CD14-positive monocyte (primary cell): Measurements from ENCODE around the gene MTR. TPM values are rescaled to one million over a fixed set of nuclear protein-coding genes. Genes with fewer than 3 reads are reported as not detected.
A peak's percentile ranks its signal among the peaks of the same experiment; 100 is the strongest.

ENCODE experiments used
- DNase-seq, 3 donors: peaks; one replicate each; pipeline ENCODE4 v3.0.0-alpha.2; 2011 to 2022
- H2AFZ ChIP-seq: 2 replicates; pipeline ENCODE4 v1.6.0; 2012; ENCODE audit warnings: mild to moderate bottlenecking, low read depth, low read length, inconsistent platforms; ENCODE audit not compliant: insufficient read depth, poor library complexity, severe bottlenecking
- H3K27ac ChIP-seq, 2 donors: 1 replicate in 1 of 2; 2 replicates in 1 of 2; pipeline ENCODE4 v1.5.1; 2012 to 2013; ENCODE audit warnings: low read length in 2 of 2, control low read depth in 1 of 2, inconsistent platforms in 1 of 2, low read depth in 1 of 2, mild to moderate bottlenecking in 1 of 2
- H3K27me3 ChIP-seq, 2 donors: one replicate each; pipeline versions ENCODE4 v1.6.0 to v1.6.1; 2011 to 2013; ENCODE audit warnings: low read length in 2 of 2; ENCODE audit not compliant: control insufficient read depth in 2 of 2, insufficient read depth in 2 of 2
- H3K36me3 ChIP-seq, 2 donors: replicated peaks in 1 of 2; 1 replicate in 1 of 2; 2 replicates in 1 of 2; pipeline versions ENCODE4 v1.5.1 to v1.6.1; 2012 to 2013; ENCODE audit warnings: low read length in 2 of 2, control low read depth in 1 of 2, inconsistent platforms in 1 of 2, mild to moderate bottlenecking in 1 of 2; ENCODE audit not compliant: insufficient read depth in 2 of 2, control insufficient read depth in 1 of 2
- H3K4me1 ChIP-seq, 2 donors: 1 replicate in 1 of 2; 2 replicates in 1 of 2; pipeline versions ENCODE4 v1.5.1 to v1.6.1; 2012 to 2013; ENCODE audit warnings: low read length in 2 of 2, control low read depth in 1 of 2, inconsistent platforms in 1 of 2, mild to moderate bottlenecking in 1 of 2, moderate library complexity in 1 of 2; ENCODE audit not compliant: insufficient read depth in 2 of 2, control insufficient read depth in 1 of 2
- H3K4me2 ChIP-seq: replicated peaks from 2 replicates; pipeline ENCODE3; 2012; ENCODE audit warnings: low read length, moderate library complexity, mild to moderate bottlenecking; ENCODE audit not compliant: poor library complexity, severe bottlenecking; ENCODE audit errors: extremely low read depth
- H3K4me3 ChIP-seq, 3 experiments: fragments of 200-600 bp in 1 of 3; sonication (generic) in 1 of 3; replicated peaks in 1 of 3; 1 replicate in 2 of 3; 2 replicates in 1 of 3; pipeline ENCODE4 v1.5.1; 2011 to 2013; ENCODE audit warnings: low read length in 3 of 3, mild to moderate bottlenecking in 3 of 3, control low read depth in 2 of 3, low read depth in 2 of 3, inconsistent platforms in 1 of 3, moderate library complexity in 1 of 3
- H3K79me2 ChIP-seq: 2 replicates; pipeline ENCODE4 v1.6.0; 2012; ENCODE audit warnings: mild to moderate bottlenecking, control low read depth, inconsistent platforms, low read length, moderate library complexity; ENCODE audit not compliant: insufficient read depth
- H3K9ac ChIP-seq: 2 replicates; pipeline ENCODE4 v1.6.0; 2017; ENCODE audit warnings: low read length, mild to moderate bottlenecking; ENCODE audit not compliant: insufficient read depth, poor library complexity, severe bottlenecking
- H3K9me3 ChIP-seq, 2 donors: replicated peaks in 1 of 2; 1 replicate in 1 of 2; 2 replicates in 1 of 2; pipeline versions ENCODE4 v1.5.1 to v1.6.1; 2012 to 2013; ENCODE audit warnings: low read length in 2 of 2, control low read depth in 1 of 2; ENCODE audit not compliant: control insufficient read depth in 1 of 2, insufficient read depth in 1 of 2
- H4K20me1 ChIP-seq: 2 replicates; pipeline ENCODE4 v1.6.0; 2012; ENCODE audit warnings: mild to moderate bottlenecking, low read length, control low read depth, moderate library complexity; ENCODE audit not compliant: insufficient read depth
- H3K27ac Mint-ChIP-seq, 7 donors: one replicate each; pipeline ENCODE4 v1.8.0; 2020; ENCODE audit warnings: mild to moderate bottlenecking in 7 of 7, mixed read lengths in 7 of 7, moderate library complexity in 6 of 7, inconsistent platforms in 2 of 7
- H3K27me3 Mint-ChIP-seq, 3 donors: one replicate each; pipeline ENCODE4 v1.8.0; 2021 to 2022; ENCODE audit warnings: low read depth in 3 of 3, mild to moderate bottlenecking in 3 of 3, mixed read lengths in 3 of 3, moderate library complexity in 3 of 3, inconsistent platforms in 1 of 3
- H3K36me3 Mint-ChIP-seq, 2 donors: one replicate each; pipeline ENCODE4 v1.8.0; 2020; ENCODE audit warnings: mixed read lengths in 2 of 2, inconsistent platforms in 1 of 2, mild to moderate bottlenecking in 1 of 2
- H3K4me1 Mint-ChIP-seq: one replicate; pipeline ENCODE4 v1.8.0; 2020; ENCODE audit warnings: mild to moderate bottlenecking, mixed read lengths
- H3K4me3 Mint-ChIP-seq, 2 donors: one replicate each; pipeline ENCODE4 v1.8.0; 2020; ENCODE audit warnings: mild to moderate bottlenecking in 2 of 2, mixed read lengths in 2 of 2, moderate library complexity in 1 of 2
- H3K9me3 Mint-ChIP-seq, 7 donors: one replicate each; pipeline ENCODE4 v1.8.0; 2020 to 2022; ENCODE audit warnings: mixed read lengths in 7 of 7, mild to moderate bottlenecking in 6 of 7, moderate library complexity in 6 of 7, inconsistent platforms in 2 of 7
- WGBS: methylation state at CpG from one replicate; pipeline ENCODE4 v1.1.5; 2013; ENCODE audit warnings: missing lambda C conversion rate; ENCODE audit not compliant: insufficient coverage; 5-methylcytosine and 5-hydroxymethylcytosine counted together
- intact Hi-C, 2 donors: fragments of 100-400 bp; cut with micrococcal nuclease; formaldehyde crosslinking; loops; one replicate each; pipeline versions ENCODE4 v1.15.0 to v1.15.1; 2023
- polyA plus RNA-seq, 3 donors: library from polyadenylated mRNA; depleted of rRNA in 1 of 3; unstranded in 2 of 3; stranded (reverse) in 1 of 3; fragments of 300-500 nt in 2 of 3; fragments of >200 nt in 1 of 3; fragmentation: Illumina TruSeq in 2 of 3; gene quantifications; 1 replicate in 2 of 3; 2 replicates in 1 of 3; pipeline ENCODE4 v1.2.3, GENCODE V29; 2012 to 2021
- TF ChIP-seq, protein P1 (sequence below): fragments of 200-600 bp; IDR thresholded peaks from one replicate; pipeline ENCODE4 v1.8.0; 2022; ENCODE audit warnings: antibody characterized with exemption, mild to moderate bottlenecking

Gene MTR
- polyA plus RNA-seq, 3 donors, result 3.4 to 5.4 (median 4.7) TPM

DNA sequence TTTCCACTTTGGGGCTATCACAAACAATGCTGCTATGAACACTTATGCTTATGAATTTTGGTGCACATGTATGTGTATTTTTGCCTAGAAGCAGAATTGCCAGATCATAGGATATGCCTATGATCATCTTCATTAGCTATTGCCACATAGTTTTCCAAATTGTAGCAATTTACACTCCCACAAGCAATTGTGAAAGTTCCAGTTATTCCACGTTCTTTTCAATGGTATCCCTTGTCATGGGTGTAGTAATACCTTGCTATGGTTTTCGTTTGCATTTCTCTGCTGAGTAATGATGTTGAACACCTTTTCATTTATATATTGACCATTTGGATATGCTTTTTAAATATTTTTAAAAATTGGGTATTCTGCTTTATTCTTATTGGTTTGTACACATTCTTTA, 82.6 kb downstream of the MTR start:
- Histone ChIP-seq H2AFZ (no peak overlapping the region), H3K9me3 (no peaks in the 10 kb centered on the region), H3K9ac (no peak overlapping the region), H3K79me2 (no peaks in the 10 kb centered on the region), H3K4me2 (no peak overlapping the region), H4K20me1 (no peaks in the 10 kb centered on the region), H3K4me1 (no peaks in the 10 kb centered on the region), H3K4me3 (no peak overlapping the region), H3K36me3 (peaks cover 15 to 70% of the 10 kb centered on the region in 2 donors), H3K27ac (no peak overlapping the region), H3K27me3 (no peaks in the 10 kb centered on the region)
- TF ChIP-seq, protein P1, sequence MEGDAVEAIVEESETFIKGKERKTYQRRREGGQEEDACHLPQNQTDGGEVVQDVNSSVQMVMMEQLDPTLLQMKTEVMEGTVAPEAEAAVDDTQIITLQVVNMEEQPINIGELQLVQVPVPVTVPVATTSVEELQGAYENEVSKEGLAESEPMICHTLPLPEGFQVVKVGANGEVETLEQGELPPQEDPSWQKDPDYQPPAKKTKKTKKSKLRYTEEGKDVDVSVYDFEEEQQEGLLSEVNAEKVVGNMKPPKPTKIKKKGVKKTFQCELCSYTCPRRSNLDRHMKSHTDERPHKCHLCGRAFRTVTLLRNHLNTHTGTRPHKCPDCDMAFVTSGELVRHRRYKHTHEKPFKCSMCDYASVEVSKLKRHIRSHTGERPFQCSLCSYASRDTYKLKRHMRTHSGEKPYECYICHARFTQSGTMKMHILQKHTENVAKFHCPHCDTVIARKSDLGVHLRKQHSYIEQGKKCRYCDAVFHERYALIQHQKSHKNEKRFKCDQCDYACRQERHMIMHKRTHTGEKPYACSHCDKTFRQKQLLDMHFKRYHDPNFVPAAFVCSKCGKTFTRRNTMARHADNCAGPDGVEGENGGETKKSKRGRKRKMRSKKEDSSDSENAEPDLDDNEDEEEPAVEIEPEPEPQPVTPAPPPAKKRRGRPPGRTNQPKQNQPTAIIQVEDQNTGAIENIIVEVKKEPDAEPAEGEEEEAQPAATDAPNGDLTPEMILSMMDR, result no peak
- Mint-ChIP-seq H3K27me3 (no peaks in the 10 kb centered on the region), H3K4me1 (peaks cover 1% of the 10 kb centered on the region), H3K36me3 (peaks cover 42 to 58% of the 10 kb centered on the region in 2 donors), H3K9me3 (no peaks in the 10 kb centered on the region), H3K4me3 (no peak overlapping the region), H3K27ac (no peak overlapping the region)
- no CpG with 5 or more reads among the region's 2 CpGs for WGBS
- intact Hi-C loops, result no loop called here
- DNase-seq, result no peak

DNA sequence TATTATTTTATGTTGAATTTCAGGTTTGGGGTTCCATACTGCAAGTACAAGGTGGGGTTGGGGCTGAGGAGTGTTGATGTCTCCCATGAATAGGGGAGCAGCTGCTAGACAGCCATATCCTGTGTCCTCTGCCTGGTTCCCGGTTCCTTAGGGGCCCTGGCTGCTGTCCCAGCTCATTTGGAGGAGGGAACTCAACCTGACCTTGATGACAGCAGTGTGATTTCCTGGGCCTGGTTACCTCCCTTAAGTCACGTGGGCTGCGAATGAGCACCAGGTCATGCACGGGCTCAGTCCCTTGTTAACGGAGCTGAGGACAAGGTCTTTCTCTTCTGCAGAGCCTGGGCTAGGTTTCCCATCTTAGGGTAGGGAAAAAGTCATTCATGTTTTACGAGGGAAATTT, 85.1 kb downstream of the MTR start:
- no peak overlapping the region for H3K4me2 ChIP-seq
- H3K79me2 ChIP-seq, result no peaks in the 10 kb centered on the region
- H3K4me3 ChIP-seq, result no peak overlapping the region
- no peaks in the 10 kb centered on the region for H3K27me3 ChIP-seq
- no peak for DNase-seq
- Mint-ChIP-seq H3K4me1 (no peaks in the 10 kb centered on the region), H3K27ac (peak overlapping the region in 1 of 7 donors; percentile 1), H3K4me3 (no peak overlapping the region), H3K9me3 (no peaks in the 10 kb centered on the region), H3K27me3 (no peaks in the 10 kb centered on the region), H3K36me3 (peaks cover 43 to 54% of the 10 kb centered on the region in 2 donors)
- no peaks in the 10 kb centered on the region for H4K20me1 ChIP-seq
- H3K9me3 ChIP-seq, result no peaks in the 10 kb centered on the region
- intact Hi-C loops, result no loop called here
- 94% methylated on average over 3 of the region's 6 CpGs for WGBS
- no peak overlapping the region for H2AFZ ChIP-seq
- peaks cover 14 to 68% of the 10 kb centered on the region in 2 donors for H3K36me3 ChIP-seq
- no peak overlapping the region for H3K27ac ChIP-seq
- no peak overlapping the region for H3K9ac ChIP-seq
- H3K4me1 ChIP-seq, result no peaks in the 10 kb centered on the region
- TF ChIP-seq, protein P1, result no peak
